ENCODE data around the gene LRRC4C. TPM values are rescaled to one million over a fixed set of nuclear protein-coding genes. Genes with fewer than 3 reads are reported as not detected.
"Not testable (repeated sequence)": the region's sequence is repeated elsewhere in the genome, so short reads cannot be mapped to it uniquely, and the experiment has no call there.

The LRRC4C gene
- total RNA-seq, 2 donors from 2014 or later: 2.7 to 2.8 TPM

GRCh38 chr11:41040474-41040873, 419.0 kb downstream of the LRRC4C start:
- Histone ChIP-seq H3K9me3 (no peaks in the 10 kb centered on the region), H3K27me3 (no peaks in the 10 kb centered on the region), H3K4me1 (no peaks in the 10 kb centered on the region), H3K36me3 (no peaks in the 10 kb centered on the region), H3K4me3 (no peak overlapping the region), H3K27ac (no peak overlapping the region)
- no peak for DNase-seq (ENCODE audit: low spot score)
- no peak for TF ChIP-seq CTCF (IDR thresholded peaks at IDR 0.05)

GRCh38 chr11:41039592-41039991, 419.9 kb downstream of the LRRC4C start:
- no peak overlapping the region for H3K4me3 ChIP-seq
- no peak for DNase-seq (ENCODE audit: low spot score)
- H3K27ac ChIP-seq: no peak overlapping the region
- H3K4me1 ChIP-seq: no peaks in the 10 kb centered on the region
- no peaks in the 10 kb centered on the region for H3K27me3 ChIP-seq
- no peaks in the 10 kb centered on the region for H3K36me3 ChIP-seq
- no peak for TF ChIP-seq CTCF (IDR thresholded peaks at IDR 0.05)
- no peaks in the 10 kb centered on the region for H3K9me3 ChIP-seq

- DNase-seq (ENCODE audit: low spot score): no peak
- TF ChIP-seq CTCF (IDR thresholded peaks at IDR 0.05): no peak
- no peaks in the 10 kb centered on the region for H3K4me1 ChIP-seq
- H3K9me3 ChIP-seq: no peaks in the 10 kb centered on the region
- no peak overlapping the region for H3K4me3 ChIP-seq
- no peak overlapping the region for H3K27ac ChIP-seq
- no peaks in the 10 kb centered on the region for H3K27me3 ChIP-seq
- H3K36me3 ChIP-seq: no peaks in the 10 kb centered on the region
Measured at GRCh38 chr11:41031551-41032060, 427.8 kb downstream of the LRRC4C start.

GRCh38 chr11:41020259-41020658, 439.2 kb downstream of the LRRC4C start:
- Histone ChIP-seq H3K36me3 (no peaks in the 10 kb centered on the region), H3K4me1 (no peaks in the 10 kb centered on the region), H3K27ac (no peak overlapping the region), H3K9me3 (no peaks in the 10 kb centered on the region), H3K4me3 (no peak overlapping the region), H3K27me3 (no peaks in the 10 kb centered on the region)
- no peak for TF ChIP-seq CTCF (IDR thresholded peaks at IDR 0.05)
- no peak for DNase-seq (ENCODE audit: low spot score)

GRCh38 chr11:41019666-41020065, 439.8 kb downstream of the LRRC4C start:
- H3K9me3 ChIP-seq; H3K4me1 ChIP-seq; H3K27ac ChIP-seq; H3K27me3 ChIP-seq; H3K4me3 ChIP-seq; DNase-seq (ENCODE audit: low spot score); H3K36me3 ChIP-seq: not testable (repeated sequence)

DNA sequence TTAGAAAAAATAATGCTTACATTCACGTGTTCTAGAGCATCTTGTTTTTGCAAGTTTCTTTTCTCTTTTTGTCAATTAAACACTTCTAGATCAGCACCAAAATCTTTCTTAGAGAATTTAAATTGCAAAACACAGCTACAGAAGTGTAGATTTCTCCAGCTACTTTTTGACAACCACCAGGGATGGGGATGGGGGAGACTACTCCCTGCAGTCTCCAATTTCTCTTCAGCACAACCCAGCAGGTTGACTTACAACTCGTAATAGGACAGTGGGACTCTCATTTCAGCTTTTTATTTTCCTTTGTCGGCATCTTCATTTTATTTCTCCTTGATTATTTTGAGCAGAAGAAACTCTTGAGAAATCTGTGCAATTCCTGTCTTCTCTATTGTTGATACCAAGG, 441.2 kb downstream of the LRRC4C start:
- Histone ChIP-seq H3K9me3 (no peaks in the 10 kb centered on the region), H3K4me1 (no peaks in the 10 kb centered on the region), H3K27ac (no peak overlapping the region), H3K36me3 (no peaks in the 10 kb centered on the region), H3K27me3 (no peaks in the 10 kb centered on the region), H3K4me3 (no peak overlapping the region)
- TF ChIP-seq CTCF (IDR thresholded peaks at IDR 0.05): no peak
- no peak for DNase-seq (ENCODE audit: low spot score)

Measured in right atrium auricular region (tissue), 2 donors.